HepG2 (cell line): Measurements from ENCODE around the gene HAPLN2. TPM values are rescaled to one million over a fixed set of nuclear protein-coding genes. Genes with fewer than 3 reads are reported as not detected.
"Not testable (repeated sequence)": the region's sequence is repeated elsewhere in the genome, so short reads cannot be mapped to it uniquely, and the experiment has no call there.

Experiments
- ATAC-seq: fragments of 200-7000 bp; cut with Tn5 transposase; 3 replicates; pipeline ENCODE4 v1.9.1; 2020; ENCODE audit warnings: mild to moderate bottlenecking, moderate library complexity
- BruUV-seq: library from RNA; stranded (reverse); fragments of 400-500 nt; replicated peaks from 2 replicates; lab custom pipeline; 2021; lab: Mats Ljungman, UMichigan
- CTCF ChIA-PET: fragments of 300-600 bp; formaldehyde crosslinking; extraction: SDS; loops from one replicate; lab custom pipeline; 2021; ENCODE audit warnings: low total read pairs, inconsistent platforms, low intra/inter-chr PET ratio; lab: Yijun Ruan, JAX
- POLR2A ChIA-PET: fragments of 350-600 bp; sonication (Branson Sonifier 250); formaldehyde crosslinking; loops from one replicate; lab custom pipeline; 2020; ENCODE audit warnings: antibody characterized with exemption, inconsistent platforms; lab: Yijun Ruan, JAX
- DNase-seq: peaks from one replicate; pipeline ENCODE4 v3.0.0-alpha.2; 2015; ENCODE audit warnings: low spot score
- FAIRE-seq: peaks from 3 replicates; lab custom pipeline; 2011; peaks lifted over from hg19 to GRCh38; lab: Jason Lieb, UNC
- H2AFZ ChIP-seq: one replicate; pipeline ENCODE4 v1.6.1; 2011; ENCODE audit warnings: low read length, inconsistent platforms
- H3K27ac ChIP-seq: fragments of 300-600 bp; 3 replicates; pipeline ENCODE4 v1.8.0; 2011; ENCODE audit warnings: mixed run types, mild to moderate bottlenecking, mixed read lengths, low read length, inconsistent platforms; ENCODE audit not compliant: insufficient read depth; ENCODE audit errors: extremely low read length
- H3K27me3 ChIP-seq, 2 experiments: fragments of 200-600 bp in 1 of 2; 2 replicates in 1 of 2; 3 replicates in 1 of 2; pipeline versions ENCODE4 v1.6.0 to v1.8.0; 2011; ENCODE audit warnings: low read length in 2 of 2, mild to moderate bottlenecking in 2 of 2, moderate library complexity in 2 of 2, inconsistent platforms in 1 of 2; ENCODE audit not compliant: insufficient read depth in 2 of 2, control insufficient read depth in 1 of 2
- H3K36me3 ChIP-seq, 2 experiments: fragments of 200-600 bp in 1 of 2; replicated peaks in 1 of 2; 2 replicates in 1 of 2; 3 replicates in 1 of 2; pipeline versions ENCODE4 v1.5.1 to v1.8.0; 2011; ENCODE audit warnings: low read length in 2 of 2, inconsistent platforms in 1 of 2; ENCODE audit not compliant: insufficient read depth in 2 of 2, control insufficient read depth in 1 of 2
- H3K4me1 ChIP-seq: 2 replicates; pipeline ENCODE4 v1.5.1; 2012; ENCODE audit warnings: low read length, inconsistent platforms; ENCODE audit not compliant: insufficient read depth
- H3K4me2 ChIP-seq: 2 replicates; pipeline ENCODE4 v1.6.0; 2011; ENCODE audit warnings: low read depth, low read length, inconsistent platforms
- H3K4me3 ChIP-seq, 3 experiments: fragments of 200-600 bp in 1 of 3; sonication (generic), shearing (Covaris generic) in 1 of 3; replicated peaks in 1 of 3; 2 replicates each; pipeline ENCODE4 v1.5.1; 2011 to 2016; ENCODE audit warnings: low read length in 3 of 3, inconsistent platforms in 2 of 3, low read depth in 2 of 3, mild to moderate bottlenecking in 2 of 3, control low read depth in 1 of 3, mixed read lengths in 1 of 3; ENCODE audit not compliant: insufficient read depth in 1 of 3
- H3K79me2 ChIP-seq: one replicate; pipeline ENCODE4 v1.6.1; 2011; ENCODE audit warnings: low read length, inconsistent platforms; ENCODE audit not compliant: insufficient read depth
- H3K9ac ChIP-seq: 2 replicates; pipeline ENCODE4 v1.6.0; 2011; ENCODE audit warnings: mild to moderate bottlenecking, low read depth, low read length, inconsistent platforms; ENCODE audit not compliant: insufficient read depth
- H3K9me3 ChIP-seq: 2 replicates; pipeline ENCODE4 v1.5.1; 2012; ENCODE audit warnings: mild to moderate bottlenecking, low read length
- H4K20me1 ChIP-seq: 2 replicates; pipeline ENCODE4 v1.6.0; 2011; ENCODE audit warnings: inconsistent platforms, mild to moderate bottlenecking, low read length, moderate library complexity; ENCODE audit not compliant: insufficient read depth
- GTF2F1 ChIP-seq: fragments of 150-350 bp; IDR thresholded peaks from 2 replicates; pipeline ENCODE4 v1.6.1; 2014; ENCODE audit warnings: low read length
- NR2F6 ChIP-seq, 2 experiments: IDR thresholded peaks; 2 replicates each; pipeline ENCODE4 v1.6.1; 2016; ENCODE audit warnings: antibody characterized with exemption in 1 of 2, mild to moderate bottlenecking in 1 of 2
- ONECUT2 ChIP-seq: sonication (generic); formaldehyde crosslinking; IDR thresholded peaks from 2 replicates; pipeline ENCODE4 v1.4.0; 2020; ENCODE audit warnings: missing genetic modification reagents
- PTBP1 ChIP-seq: fragments of 200-400 bp; formaldehyde crosslinking; IDR thresholded peaks from 2 replicates; pipeline ENCODE4 v1.6.1; 2018; ENCODE audit warnings: low read length, low read depth; ENCODE audit not compliant: poor library complexity, severe bottlenecking
- YEATS2 ChIP-seq: sonication (generic); formaldehyde crosslinking; IDR thresholded peaks from 2 replicates; pipeline ENCODE4 v1.4.0; 2020; ENCODE audit warnings: missing genetic modification reagents, borderline replicate concordance
- ZNF143 ChIP-seq: sonication (generic); formaldehyde crosslinking; IDR thresholded peaks from 2 replicates; pipeline ENCODE4 v1.4.0; 2020; ENCODE audit warnings: missing genetic modification reagents
- ZNF234 ChIP-seq: sonication (generic); formaldehyde crosslinking; conservative IDR thresholded peaks from 2 replicates; pipeline ENCODE4 v1.5.1; 2020; ENCODE audit warnings: mild to moderate bottlenecking, missing genetic modification reagents
- ZNF773 ChIP-seq: sonication (generic); formaldehyde crosslinking; IDR thresholded peaks from 2 replicates; pipeline ENCODE4 v1.4.0; 2020; ENCODE audit warnings: missing genetic modification reagents, borderline replicate concordance
- WGBS: methylation state at CpG from one replicate; pipeline ENCODE4 v1.1.6; 2017; ENCODE audit warnings: low lambda C conversion rate; 5-methylcytosine and 5-hydroxymethylcytosine counted together
- in situ Hi-C: cut with HindIII; loops from 2 replicates; pipeline ENCODE4 v1.10.0; 2017; ENCODE audit warnings: low pct_unique_long_range_greater_than_20kb; ENCODE audit not compliant: extremely low pct_ligation_motif_present
- intact Hi-C: fragments of 100-400 bp; cut with micrococcal nuclease; formaldehyde crosslinking; loops from one replicate; pipeline ENCODE4 v1.10.0; 2022; ENCODE audit not compliant: unreplicated experiment
- polyA plus RNA-seq, 8 experiments: library from polyadenylated mRNA; depleted of rRNA in 3 of 8; stranded (reverse) in 7 of 8; unstranded in 1 of 8; fragments of >200 nt; fragmentation: Illumina TruSeq in 4 of 8; extraction: Trizol in 4 of 8; gene quantifications; 2 replicates each; pipeline versions ENCODE4 v1.2.1 to v1.2.3, GENCODE V29; 2011 to 2016; ENCODE audit warnings: low read depth in 4 of 8, missing spikeins in 1 of 8, mixed read lengths in 1 of 8; ENCODE audit not compliant: insufficient read depth in 1 of 8
- total RNA-seq, 5 experiments: library from RNA; depleted of rRNA; stranded (reverse); fragments of >200 nt; fragmentation: Illumina TruSeq; extraction: Trizol; gene quantifications; 2 replicates each; pipeline ENCODE4 v1.2.3, GENCODE V29; 2016; ENCODE audit warnings: low read depth in 1 of 5
- TF ChIP-seq, protein P1 (sequence below): sonication (generic); formaldehyde crosslinking; IDR thresholded peaks from 2 replicates; pipeline ENCODE4 v1.5.0; 2020; ENCODE audit warnings: mild to moderate bottlenecking, missing genetic modification reagents
- TF ChIP-seq, protein P2 (sequence below): sonication (generic); formaldehyde crosslinking; IDR thresholded peaks from 2 replicates; pipeline ENCODE4 v1.4.0; 2020; ENCODE audit warnings: mild to moderate bottlenecking, missing genetic modification reagents
- TF ChIP-seq, protein P3 (sequence below): sonication (generic); formaldehyde crosslinking; IDR thresholded peaks from 2 replicates; pipeline ENCODE4 v1.5.0; 2020; ENCODE audit warnings: mild to moderate bottlenecking, missing genetic modification reagents

HAPLN2 gene
- total and polyA plus RNA-seq, 2 of the 13 experiments (the other 11 are each of a cell fraction or from before 2014, with no cell fraction given): not detected

DNA sequence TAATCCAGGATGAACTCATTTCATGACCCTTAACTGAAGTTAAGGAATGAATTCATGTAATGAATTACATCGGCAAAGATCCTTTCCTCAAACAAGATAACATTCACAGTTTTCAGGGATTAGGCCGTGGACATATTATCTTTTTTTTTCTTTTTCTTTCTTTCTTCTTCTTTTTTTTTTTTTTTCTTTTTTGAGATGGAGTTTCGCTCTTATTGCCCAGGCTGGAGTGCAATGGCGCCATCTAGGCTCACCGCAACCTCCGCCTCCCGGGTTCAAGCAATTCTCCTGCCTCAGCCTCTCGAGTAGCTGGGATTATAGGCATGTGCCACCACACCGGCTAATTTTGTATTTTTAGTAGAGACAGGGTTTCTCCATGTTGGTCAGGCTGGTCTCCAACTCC is 11.9 kb downstream of the HAPLN2 start:
- DNase-seq, H3K79me2 ChIP-seq, H3K36me3 ChIP-seq, H3K4me3 ChIP-seq, H3K9me3 ChIP-seq, H3K4me2 ChIP-seq, ATAC-seq, BruUV-seq, CTCF ChIA-PET, H3K9ac ChIP-seq, H4K20me1 ChIP-seq, H3K4me1 ChIP-seq, in situ Hi-C loops, intact Hi-C loops, POLR2A ChIA-PET, H2AFZ ChIP-seq, FAIRE-seq, H3K27ac ChIP-seq: not testable (repeated sequence)
- TF ChIP-seq, protein P1, sequence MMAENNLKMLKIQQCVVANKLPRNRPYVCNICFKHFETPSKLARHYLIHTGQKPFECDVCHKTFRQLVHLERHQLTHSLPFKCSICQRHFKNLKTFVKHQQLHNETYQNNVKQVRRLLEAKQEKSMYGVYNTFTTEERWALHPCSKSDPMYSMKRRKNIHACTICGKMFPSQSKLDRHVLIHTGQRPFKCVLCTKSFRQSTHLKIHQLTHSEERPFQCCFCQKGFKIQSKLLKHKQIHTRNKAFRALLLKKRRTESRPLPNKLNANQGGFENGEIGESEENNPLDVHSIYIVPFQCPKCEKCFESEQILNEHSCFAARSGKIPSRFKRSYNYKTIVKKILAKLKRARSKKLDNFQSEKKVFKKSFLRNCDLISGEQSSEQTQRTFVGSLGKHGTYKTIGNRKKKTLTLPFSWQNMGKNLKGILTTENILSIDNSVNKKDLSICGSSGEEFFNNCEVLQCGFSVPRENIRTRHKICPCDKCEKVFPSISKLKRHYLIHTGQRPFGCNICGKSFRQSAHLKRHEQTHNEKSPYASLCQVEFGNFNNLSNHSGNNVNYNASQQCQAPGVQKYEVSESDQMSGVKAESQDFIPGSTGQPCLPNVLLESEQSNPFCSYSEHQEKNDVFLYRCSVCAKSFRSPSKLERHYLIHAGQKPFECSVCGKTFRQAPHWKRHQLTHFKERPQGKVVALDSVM (CRISPR knock-in tag): 0 out of 2 replicates have a peak, but pooled peaks have one; percentile 21
- 13% methylated on average over 9 of the region's 9 CpGs for WGBS
- H3K27me3 ChIP-seq: peaks cover 5 to 42% of the 10 kb centered on the region in 2 experiments

DNA sequence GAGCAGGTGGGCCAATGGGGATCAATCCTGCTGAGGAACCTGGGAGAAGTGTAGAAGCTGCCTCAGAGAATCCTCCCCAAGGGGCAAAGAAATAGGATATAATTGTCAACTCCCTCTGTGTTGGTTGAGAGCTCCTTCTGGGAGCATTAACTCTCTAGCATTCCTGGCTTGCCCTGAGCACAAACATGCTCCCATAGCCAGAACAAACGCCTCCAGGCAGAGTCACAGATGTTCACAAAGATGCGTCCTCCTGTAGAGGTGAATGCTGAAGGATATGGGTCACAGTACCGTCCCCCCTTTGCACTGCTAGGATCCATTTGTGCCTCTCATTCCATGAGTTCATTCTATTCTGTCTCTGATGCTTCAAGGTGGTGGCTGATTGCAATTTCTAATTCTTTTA is 13.1 kb downstream of the HAPLN2 start:
- no peak overlapping the region for H3K9ac ChIP-seq
- no peaks in the 10 kb centered on the region for H3K36me3 ChIP-seq
- 0% methylated on average over 3 of the region's 3 CpGs for WGBS
- H4K20me1 ChIP-seq: no peaks in the 10 kb centered on the region
- no peaks in the 10 kb centered on the region for H3K4me1 ChIP-seq
- no TSS peak for BruUV-seq
- no peaks in the 10 kb centered on the region for H3K79me2 ChIP-seq
- intact Hi-C loops (no loop called here), in situ Hi-C loops (no loop called here)
- POLR2A ChIA-PET: no interaction called here
- H2AFZ ChIP-seq: no peak overlapping the region
- H3K4me3 ChIP-seq: no peak overlapping the region
- peaks cover 5 to 42% of the 10 kb centered on the region in 2 experiments for H3K27me3 ChIP-seq
- FAIRE-seq (no peak), ATAC-seq (no peak), DNase-seq (no peak)
- H3K4me2 ChIP-seq: no peak overlapping the region
- H3K27ac ChIP-seq: no peak overlapping the region
- CTCF ChIA-PET: no interaction called here
- H3K9me3 ChIP-seq: no peaks in the 10 kb centered on the region
- TF ChIP-seq, protein P2, sequence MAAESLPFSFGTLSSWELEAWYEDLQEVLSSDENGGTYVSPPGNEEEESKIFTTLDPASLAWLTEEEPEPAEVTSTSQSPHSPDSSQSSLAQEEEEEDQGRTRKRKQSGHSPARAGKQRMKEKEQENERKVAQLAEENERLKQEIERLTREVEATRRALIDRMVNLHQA (CRISPR knock-in tag): no peak
- TF ChIP-seq ONECUT2 (CRISPR knock-in tag) (no peak), ZNF773 (CRISPR knock-in tag) (no peak), ZNF143 (CRISPR knock-in tag) (no peak), PTBP1 (no peak), YEATS2 (CRISPR knock-in tag) (no peak), NR2F6 (IDR thresholded peaks at IDR 0.05) (no peak), NR2F6 (CRISPR knock-in tag; IDR thresholded peaks at IDR 0.05) (no peak), GTF2F1 (no peak), ZNF234 (CRISPR knock-in tag) (no peak)
- TF ChIP-seq, protein P3, sequence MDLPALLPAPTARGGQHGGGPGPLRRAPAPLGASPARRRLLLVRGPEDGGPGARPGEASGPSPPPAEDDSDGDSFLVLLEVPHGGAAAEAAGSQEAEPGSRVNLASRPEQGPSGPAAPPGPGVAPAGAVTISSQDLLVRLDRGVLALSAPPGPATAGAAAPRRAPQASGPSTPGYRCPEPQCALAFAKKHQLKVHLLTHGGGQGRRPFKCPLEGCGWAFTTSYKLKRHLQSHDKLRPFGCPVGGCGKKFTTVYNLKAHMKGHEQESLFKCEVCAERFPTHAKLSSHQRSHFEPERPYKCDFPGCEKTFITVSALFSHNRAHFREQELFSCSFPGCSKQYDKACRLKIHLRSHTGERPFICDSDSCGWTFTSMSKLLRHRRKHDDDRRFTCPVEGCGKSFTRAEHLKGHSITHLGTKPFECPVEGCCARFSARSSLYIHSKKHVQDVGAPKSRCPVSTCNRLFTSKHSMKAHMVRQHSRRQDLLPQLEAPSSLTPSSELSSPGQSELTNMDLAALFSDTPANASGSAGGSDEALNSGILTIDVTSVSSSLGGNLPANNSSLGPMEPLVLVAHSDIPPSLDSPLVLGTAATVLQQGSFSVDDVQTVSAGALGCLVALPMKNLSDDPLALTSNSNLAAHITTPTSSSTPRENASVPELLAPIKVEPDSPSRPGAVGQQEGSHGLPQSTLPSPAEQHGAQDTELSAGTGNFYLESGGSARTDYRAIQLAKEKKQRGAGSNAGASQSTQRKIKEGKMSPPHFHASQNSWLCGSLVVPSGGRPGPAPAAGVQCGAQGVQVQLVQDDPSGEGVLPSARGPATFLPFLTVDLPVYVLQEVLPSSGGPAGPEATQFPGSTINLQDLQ (CRISPR knock-in tag): no peak
